ENCODE measurements around the gene BHLHE23. TPM values are rescaled to one million over a fixed set of nuclear protein-coding genes. Genes with fewer than 3 reads are reported as not detected.

Gene BHLHE23
- total RNA-seq, 2 donors from 2014 or later = not detected

GRCh38 chr20:63014710-63015109 lies 7.9 kb upstream of the BHLHE23 start:
- no peak for TF ChIP-seq CTCF (IDR thresholded peaks at IDR 0.05)
- no peaks in the 10 kb centered on the region for H3K36me3 ChIP-seq
- no peak for ATAC-seq (ENCODE audit: insufficient number of reproducible peaks, low FRiP score, low read depth)
- H3K4me3 ChIP-seq = no peak overlapping the region
- no peaks in the 10 kb centered on the region for H3K4me1 ChIP-seq (ENCODE audit: control insufficient read depth in 1 of 2, low read depth in 2 of 2)
- H3K27me3 ChIP-seq (replicated peaks; ENCODE audit: insufficient read depth) = peaks cover 4% of the 10 kb centered on the region
- no peak for DNase-seq (ENCODE audit: low spot score)
- no peak overlapping the region for H3K27ac ChIP-seq
- peaks cover 11% of the 10 kb centered on the region for H3K9me3 ChIP-seq

GRCh38 chr20:63014287-63014686 lies 7.5 kb upstream of the BHLHE23 start:
- no peak for ATAC-seq (ENCODE audit: insufficient number of reproducible peaks, low FRiP score, low read depth)
- no peak for DNase-seq (ENCODE audit: low spot score)
- Histone ChIP-seq H3K36me3 (no peaks in the 10 kb centered on the region), H3K27ac (no peak overlapping the region), H3K9me3 (peaks cover 11% of the 10 kb centered on the region), H3K27me3 (replicated peaks; ENCODE audit: insufficient read depth) (peaks cover 6% of the 10 kb centered on the region), H3K4me3 (no peak overlapping the region), H3K4me1 (ENCODE audit: control insufficient read depth in 1 of 2, low read depth in 2 of 2) (peaks cover 0 to under 1% of the 10 kb centered on the region in 2 donors)
- TF ChIP-seq CTCF (IDR thresholded peaks at IDR 0.05) = no peak

- peaks cover 6% of the 10 kb centered on the region for H3K27me3 ChIP-seq (replicated peaks; ENCODE audit: insufficient read depth)
- DNase-seq (ENCODE audit: low spot score) (no peak), ATAC-seq (ENCODE audit: insufficient number of reproducible peaks, low FRiP score, low read depth) (no peak)
- H3K4me1 ChIP-seq (ENCODE audit: control insufficient read depth in 1 of 2, low read depth in 2 of 2) = peaks cover 3 to 9% of the 10 kb centered on the region in 2 donors
- no peak overlapping the region for H3K27ac ChIP-seq
- H3K36me3 ChIP-seq = no peaks in the 10 kb centered on the region
- TF ChIP-seq CTCF (IDR thresholded peaks at IDR 0.05) = no peak
- peaks cover 11% of the 10 kb centered on the region for H3K9me3 ChIP-seq
- no peak overlapping the region for H3K4me3 ChIP-seq
Observed at GRCh38 chr20:63013207-63013606, 6.4 kb upstream of the BHLHE23 start.

- no peak for DNase-seq (ENCODE audit: low spot score)
- H3K4me3 ChIP-seq = no peak overlapping the region
Observed at GRCh38 chr20:63011798-63012197, 5.0 kb upstream of the BHLHE23 start.

More at GRCh38 chr20:63011798-63012197, 5.0 kb upstream of the BHLHE23 start:
- H3K9me3 ChIP-seq = peaks cover 11% of the 10 kb centered on the region
- H3K27me3 ChIP-seq (replicated peaks; ENCODE audit: insufficient read depth) = peaks cover 18% of the 10 kb centered on the region
- no peak for TF ChIP-seq CTCF (IDR thresholded peaks at IDR 0.05)
- ATAC-seq (ENCODE audit: insufficient number of reproducible peaks, low FRiP score, low read depth) = no peak
- H3K36me3 ChIP-seq = no peaks in the 10 kb centered on the region
- H3K27ac ChIP-seq = no peak overlapping the region
- H3K4me1 ChIP-seq (ENCODE audit: control insufficient read depth in 1 of 2, low read depth in 2 of 2) = peaks cover 7 to 15% of the 10 kb centered on the region in 2 donors

All from thoracic aorta (tissue), 2 donors.